ENCODE measurements around the gene CFAP210. TPM values are rescaled to one million over a fixed set of nuclear protein-coding genes. Genes with fewer than 3 reads are reported as not detected.

The CFAP210 gene
- total and polyA plus RNA-seq, 9 of the 15 experiments (the other 6 are each of a cell fraction or from before 2014, with no cell fraction given), result 0.75 to 3.6 (median 1.3) TPM

- TF ChIP-seq, protein P1, sequence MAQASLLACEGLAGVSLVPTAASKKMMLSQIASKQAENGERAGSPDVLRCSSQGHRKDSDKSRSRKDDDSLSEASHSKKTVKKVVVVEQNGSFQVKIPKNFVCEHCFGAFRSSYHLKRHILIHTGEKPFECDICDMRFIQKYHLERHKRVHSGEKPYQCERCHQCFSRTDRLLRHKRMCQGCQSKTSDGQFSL (CRISPR knock-in tag; IDR thresholded peaks at IDR 0.05), result no peak
- TF ChIP-seq, protein P1 (tag; IDR thresholded peaks at IDR 0.05), result peak in 1 of 2 experiments; percentile 98; a peak in 2 of 4 replicates
- TF ChIP-seq HOXB6 (CRISPR knock-in tag; IDR thresholded peaks at IDR 0.05; ENCODE audit: borderline replicate concordance) (peak; percentile 95), FOXK1 (CRISPR knock-in tag; IDR thresholded peaks at IDR 0.05; ENCODE audit: borderline replicate concordance) (peak; percentile 53; the same call in 1 of the 2 replicates), ZNF696 (CRISPR knock-in tag; conservative IDR thresholded peaks at IDR 0.05) (peak; percentile 85), ZNF584 (CRISPR knock-in tag; IDR thresholded peaks at IDR 0.05; ENCODE audit: low read depth) (peak; percentile 99), ZNF561 (CRISPR knock-in tag; conservative IDR thresholded peaks at IDR 0.05) (peak; percentile 87), KDM2B (CRISPR knock-in tag; IDR thresholded peaks at IDR 0.05) (0 out of 2 replicates have a peak, but pooled peaks have one; percentile 74), ZNF444 (CRISPR knock-in tag; IDR thresholded peaks at IDR 0.05) (peak; percentile 97), NFRKB (IDR thresholded peaks at IDR 0.05; ENCODE audit: low read depth) (peak; percentile 57; the same call in 1 of the 2 replicates), NFE2 (IDR thresholded peaks at IDR 0.05; ENCODE audit: low read depth) (peak; percentile 94), ZNF232 (CRISPR knock-in tag; IDR thresholded peaks at IDR 0.05) (no peak), ZNF79 (CRISPR knock-in tag; IDR thresholded peaks at IDR 0.05; ENCODE audit: low read depth) (peak; percentile 97), BHLHE40 (IDR thresholded peaks at IDR 0.05; ENCODE audit: low read length) (no peak), HDGF (IDR thresholded peaks at IDR 0.05) (no peak), THRAP3 (IDR thresholded peaks at IDR 0.05; ENCODE audit: borderline replicate concordance) (no peak), NFIC (IDR thresholded peaks at IDR 0.05) (peak; percentile 97), PRPF4 (IDR thresholded peaks at IDR 0.05; ENCODE audit: insufficient read depth, low read depth, low read length, poor library complexity, severe bottlenecking) (no peak)
- TF ChIP-seq, protein P2, sequence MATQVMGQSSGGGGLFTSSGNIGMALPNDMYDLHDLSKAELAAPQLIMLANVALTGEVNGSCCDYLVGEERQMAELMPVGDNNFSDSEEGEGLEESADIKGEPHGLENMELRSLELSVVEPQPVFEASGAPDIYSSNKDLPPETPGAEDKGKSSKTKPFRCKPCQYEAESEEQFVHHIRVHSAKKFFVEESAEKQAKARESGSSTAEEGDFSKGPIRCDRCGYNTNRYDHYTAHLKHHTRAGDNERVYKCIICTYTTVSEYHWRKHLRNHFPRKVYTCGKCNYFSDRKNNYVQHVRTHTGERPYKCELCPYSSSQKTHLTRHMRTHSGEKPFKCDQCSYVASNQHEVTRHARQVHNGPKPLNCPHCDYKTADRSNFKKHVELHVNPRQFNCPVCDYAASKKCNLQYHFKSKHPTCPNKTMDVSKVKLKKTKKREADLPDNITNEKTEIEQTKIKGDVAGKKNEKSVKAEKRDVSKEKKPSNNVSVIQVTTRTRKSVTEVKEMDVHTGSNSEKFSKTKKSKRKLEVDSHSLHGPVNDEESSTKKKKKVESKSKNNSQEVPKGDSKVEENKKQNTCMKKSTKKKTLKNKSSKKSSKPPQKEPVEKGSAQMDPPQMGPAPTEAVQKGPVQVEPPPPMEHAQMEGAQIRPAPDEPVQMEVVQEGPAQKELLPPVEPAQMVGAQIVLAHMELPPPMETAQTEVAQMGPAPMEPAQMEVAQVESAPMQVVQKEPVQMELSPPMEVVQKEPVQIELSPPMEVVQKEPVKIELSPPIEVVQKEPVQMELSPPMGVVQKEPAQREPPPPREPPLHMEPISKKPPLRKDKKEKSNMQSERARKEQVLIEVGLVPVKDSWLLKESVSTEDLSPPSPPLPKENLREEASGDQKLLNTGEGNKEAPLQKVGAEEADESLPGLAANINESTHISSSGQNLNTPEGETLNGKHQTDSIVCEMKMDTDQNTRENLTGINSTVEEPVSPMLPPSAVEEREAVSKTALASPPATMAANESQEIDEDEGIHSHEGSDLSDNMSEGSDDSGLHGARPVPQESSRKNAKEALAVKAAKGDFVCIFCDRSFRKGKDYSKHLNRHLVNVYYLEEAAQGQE (IDR thresholded peaks at IDR 0.05; ENCODE audit: borderline replicate concordance), result no peak
- TF ChIP-seq, protein P2 (CRISPR knock-in tag; IDR thresholded peaks at IDR 0.05; ENCODE audit: low read depth), result peak; percentile 89
These were observed 17.7 kb upstream of the CFAP210 start (continued) for GRCh38 chr2:169711751-169712509.
